Panc1 (cell line): ENCODE data around the gene CDK5. TPM values are rescaled to one million over a fixed set of nuclear protein-coding genes. Genes with fewer than 3 reads are reported as not detected.

Experiments used
- ATAC-seq: fragments of 200-7000 bp; cut with Tn5 transposase; 2 replicates; pipeline ENCODE4 v1.9.1; 2020; ENCODE audit warnings: mild to moderate bottlenecking, moderate library complexity
- BruUV-seq: library from RNA; stranded (reverse); fragments of 400-500 nt; replicated peaks from 2 replicates; lab custom pipeline; 2021; lab: Mats Ljungman, UMichigan
- CTCF ChIA-PET: fragments of 300-600 bp; sonication (Branson Sonifier 250); formaldehyde crosslinking; loops from one replicate; lab custom pipeline; 2022; ENCODE audit warnings: antibody characterized with exemption; lab: Charles Lee
- POLR2A ChIA-PET: fragments of 300-600 bp; sonication (Branson Sonifier 250); formaldehyde crosslinking; loops from one replicate; lab custom pipeline; 2022; ENCODE audit warnings: antibody characterized with exemption; lab: Charles Lee
- DNase-seq: peaks from one replicate; pipeline ENCODE4 v3.0.0-alpha.2; 2010; ENCODE audit warnings: low read depth, low spot score
- H3K27ac ChIP-seq: 2 replicates; pipeline ENCODE4 v1.5.1; 2011; ENCODE audit warnings: mild to moderate bottlenecking, low read length, inconsistent platforms
- H3K27me3 ChIP-seq: fragments of 200-500 bp; sonication (Bioruptor generic); 2 replicates; pipeline ENCODE4 v1.6.0; 2014; ENCODE audit warnings: low read length, inconsistent platforms; ENCODE audit not compliant: control insufficient read depth, insufficient read depth
- H3K36me3 ChIP-seq: fragments of 200-500 bp; sonication (Bioruptor generic); 2 replicates; pipeline ENCODE4 v1.5.1; 2014; ENCODE audit warnings: inconsistent platforms, mild to moderate bottlenecking, low read length, moderate library complexity; ENCODE audit not compliant: control insufficient read depth, insufficient read depth
- H3K4me1 ChIP-seq: 2 replicates; pipeline ENCODE4 v1.5.1; 2011; ENCODE audit warnings: inconsistent platforms, mild to moderate bottlenecking, low read length, moderate library complexity; ENCODE audit not compliant: control insufficient read depth, insufficient read depth
- H3K4me3 ChIP-seq, 2 experiments: 2 replicates each; pipeline ENCODE4 v1.5.1; 2011 to 2012; ENCODE audit warnings: low read depth in 2 of 2, low read length in 2 of 2, mild to moderate bottlenecking in 2 of 2, inconsistent platforms in 1 of 2, moderate library complexity in 1 of 2
- H3K9me3 ChIP-seq: fragments of 200-500 bp; sonication (Bioruptor generic); 2 replicates; pipeline ENCODE4 v1.5.1; 2014; ENCODE audit warnings: low read depth, mild to moderate bottlenecking, inconsistent platforms, low read length, moderate library complexity; ENCODE audit not compliant: control insufficient read depth, insufficient read depth
- CTCF ChIP-seq: fragments of 450-650 bp; IDR thresholded peaks from 2 replicates; pipeline ENCODE4 v1.5.1; 2017; ENCODE audit warnings: mild to moderate bottlenecking
- POLR2AphosphoS5 ChIP-seq: IDR thresholded peaks from 2 replicates; pipeline ENCODE4 v1.6.1; 2012; ENCODE audit warnings: mild to moderate bottlenecking, low read depth, low read length, moderate library complexity
- REST ChIP-seq, 2 experiments: IDR thresholded peaks; 2 replicates each; pipeline ENCODE4 v1.6.1; 2011 to 2012; ENCODE audit warnings: low read depth in 2 of 2, control low read depth in 1 of 2, low read length in 1 of 2, mild to moderate bottlenecking in 1 of 2, moderate library complexity in 1 of 2; ENCODE audit not compliant: insufficient read depth in 1 of 2
- SIN3A ChIP-seq: IDR thresholded peaks from 2 replicates; pipeline ENCODE4 v1.6.1; 2012; ENCODE audit warnings: low read depth, mild to moderate bottlenecking, low read length, moderate library complexity, borderline replicate concordance; ENCODE audit not compliant: insufficient read depth
- TCF7L2 ChIP-seq: IDR thresholded peaks from 2 replicates; pipeline ENCODE4 v1.6.1; 2011; ENCODE audit warnings: mild to moderate bottlenecking, low read depth, low read length, inconsistent platforms
- in situ Hi-C: cut with HindIII; loops from 2 replicates; pipeline ENCODE4 v1.10.0; 2016; ENCODE audit warnings: low sequenced_read_pairs, low pct_unique_long_range_greater_than_20kb
- intact Hi-C: fragments of 100-400 bp; cut with micrococcal nuclease; formaldehyde crosslinking; loops from one replicate; pipeline ENCODE4 v1.10.0; 2022; ENCODE audit not compliant: unreplicated experiment
- total RNA-seq: library from RNA; stranded (reverse); gene quantifications from one replicate; pipeline ENCODE4 v1.2.1, GENCODE V29; 2021; ENCODE audit not compliant: unreplicated experiment

The CDK5 gene
- total RNA-seq, 1 experiment from 2014 or later, result 25.6 TPM

GRCh38 chr7:151091003-151091402, 33.3 kb upstream of the CDK5 start:
- no peak for ATAC-seq

More at GRCh38 chr7:151091003-151091402, 33.3 kb upstream of the CDK5 start:
- Histone ChIP-seq H3K9me3 (no peaks in the 10 kb centered on the region), H3K27me3 (no peaks in the 10 kb centered on the region), H3K27ac (no peak overlapping the region), H3K36me3 (no peaks in the 10 kb centered on the region; the same call in 1 of the 2 replicates), H3K4me3 (no peak overlapping the region), H3K4me1 (peaks cover 27% of the 10 kb centered on the region; the same call in 1 of the 2 replicates)
- BruUV-seq, result no TSS peak
- intact Hi-C loops, result no loop called here
- in situ Hi-C loops, result no loop called here
- ChIA-PET CTCF (no interaction called here), POLR2A (interaction anchor here (0.8 kb wide), 1 partner anchor 10 kb away, joined by 4 read pairs; the partner anchor contains the start of gene FASTK)
- no peak for TF ChIP-seq CTCF
- no peak for TF ChIP-seq POLR2AphosphoS5
- TF ChIP-seq REST (IDR thresholded peaks at IDR 0.05; ENCODE audit: insufficient read depth in 1 of 2, low read depth in 2 of 2, low read length in 1 of 2), result no peak
- no peak for TF ChIP-seq SIN3A
- TF ChIP-seq TCF7L2, result no peak
- DNase-seq, result no peak
